H1 (cell line): Measurements from ENCODE around the gene TMEM129.

Experiments
- BACH1 ChIP-seq: IDR thresholded peaks from 2 replicates; pipeline ENCODE4 v1.6.1; 2012; ENCODE audit warnings: low read length, improper control_type of control experiment
- CTCF ChIP-seq, 3 experiments: IDR thresholded peaks; 1 replicate in 2 of 3; 2 replicates in 1 of 3; pipeline versions ENCODE4 v1.5.1 to v1.6.1; 2011; ENCODE audit warnings: low read length in 3 of 3, mild to moderate bottlenecking in 3 of 3, inconsistent platforms in 2 of 3, low read depth in 1 of 3, moderate library complexity in 1 of 3; ENCODE audit not compliant: insufficient read depth in 1 of 3; ENCODE audit errors: control extremely low read depth in 1 of 3
- NANOG ChIP-seq: IDR thresholded peaks from 2 replicates; pipeline ENCODE4 v1.6.1; 2011; ENCODE audit warnings: low read length, low read depth, mild to moderate bottlenecking, inconsistent platforms; ENCODE audit not compliant: insufficient read depth, poor library complexity, severe bottlenecking
- POLR2A ChIP-seq, 2 experiments: IDR thresholded peaks; 1 replicate in 1 of 2; 2 replicates in 1 of 2; pipeline ENCODE4 v1.6.1; 2011; ENCODE audit warnings: low read depth in 2 of 2, low read length in 2 of 2, mild to moderate bottlenecking in 2 of 2; ENCODE audit errors: control extremely low read depth in 1 of 2
- SIN3A ChIP-seq, 2 experiments: IDR thresholded peaks in 1 of 2; conservative IDR thresholded peaks in 1 of 2; 2 replicates each; pipeline ENCODE4 v1.6.1; 2011 to 2012; ENCODE audit warnings: low read length in 2 of 2, improper control_type of control experiment in 1 of 2, low read depth in 1 of 2, mild to moderate bottlenecking in 1 of 2

GRCh38 chr4:1757836-1758235 lies 36.7 kb upstream of the TMEM129 start:
- TF ChIP-seq CTCF (IDR thresholded peaks at IDR 0.05; ENCODE audit: control extremely low read depth in 1 of 3, insufficient read depth in 1 of 3, low read depth in 1 of 3, low read length in 3 of 3) (no peak), SIN3A (conservative IDR thresholded peaks at IDR 0.05 in 1 of 2, IDR thresholded peaks at IDR 0.05 in 1 of 2; ENCODE audit: low read depth in 1 of 2, low read length in 2 of 2) (no peak), POLR2A (IDR thresholded peaks at IDR 0.05; ENCODE audit: control extremely low read depth in 1 of 2, low read depth in 2 of 2, low read length in 2 of 2) (no peak), BACH1 (no peak), NANOG (no peak)
